IMR-90 (cell line): ENCODE results near the gene EDN2. TPM values are rescaled to one million over a fixed set of nuclear protein-coding genes. Genes with fewer than 3 reads are reported as not detected.
A peak's percentile ranks its signal among the peaks of the same experiment; 100 is the strongest.

Experiments used
- ATAC-seq: fragments of 200-7000 bp; cut with Tn5 transposase; 2 replicates; pipeline ENCODE4 v1.9.1; 2020; ENCODE audit warnings: low read depth, mild to moderate bottlenecking, moderate library complexity
- BruUV-seq: library from RNA; stranded (reverse); fragments of 400-500 nt; replicated peaks from 2 replicates; lab custom pipeline; 2021; lab: Mats Ljungman, UMichigan
- CTCF ChIA-PET: fragments of 300-600 bp; formaldehyde crosslinking; extraction: SDS; loops from one replicate; lab custom pipeline; 2021; ENCODE audit warnings: antibody characterized with exemption; lab: Yijun Ruan, JAX
- POLR2A ChIA-PET: fragments of 300-600 bp; sonication (Branson Sonifier 250); formaldehyde crosslinking; loops from one replicate; lab custom pipeline; 2022; ENCODE audit warnings: antibody characterized with exemption; ENCODE audit not compliant: unreplicated experiment; lab: Charles Lee
- DNase-seq: peaks from one replicate; pipeline ENCODE4 v3.0.0; 2013
- H2AFZ ChIP-seq: replicated peaks from 2 replicates; pipeline ENCODE3; 2013; ENCODE audit warnings: low read length, mild to moderate bottlenecking; ENCODE audit not compliant: poor library complexity
- H2AK5ac ChIP-seq: 2 replicates; pipeline ENCODE4 v1.6.1; 2013; ENCODE audit warnings: low read depth, low read length, inconsistent platforms
- H2AK9ac ChIP-seq: replicated peaks from 2 replicates; pipeline ENCODE3; 2013; ENCODE audit warnings: mild to moderate bottlenecking, low read depth, low read length, moderate library complexity; ENCODE audit not compliant: poor library complexity
- H2BK120ac ChIP-seq: 2 replicates; pipeline ENCODE4 v1.6.1; 2013; ENCODE audit warnings: low read depth, low read length, inconsistent platforms
- H2BK15ac ChIP-seq: 3 replicates; pipeline ENCODE4 v1.6.1; 2013; ENCODE audit warnings: low read depth, low read length, inconsistent platforms
- H2BK20ac ChIP-seq: 2 replicates; pipeline ENCODE4 v1.6.1; 2013; ENCODE audit warnings: low read depth, mild to moderate bottlenecking, inconsistent platforms, low read length, moderate library complexity
- H2BK5ac ChIP-seq: 2 replicates; pipeline ENCODE4 v1.6.1; 2013; ENCODE audit warnings: mild to moderate bottlenecking, low read depth, low read length, inconsistent platforms; ENCODE audit not compliant: poor library complexity, severe bottlenecking
- H3K14ac ChIP-seq: replicated peaks from 2 replicates; pipeline ENCODE4 v1.6.1; 2013; ENCODE audit warnings: low read depth, low read length, inconsistent platforms
- H3K18ac ChIP-seq: 2 replicates; pipeline ENCODE4 v1.6.1; 2013; ENCODE audit warnings: low read depth, low read length, control low read depth
- H3K23ac ChIP-seq: 2 replicates; pipeline ENCODE4 v1.6.1; 2013; ENCODE audit warnings: low read depth, low read length, inconsistent platforms
- H3K27ac ChIP-seq: 2 replicates; pipeline ENCODE4 v1.5.1; 2013; ENCODE audit warnings: mild to moderate bottlenecking, control low read depth, low read length; ENCODE audit not compliant: insufficient read depth
- H3K27me3 ChIP-seq: 2 replicates; pipeline ENCODE4 v1.6.1; 2013; ENCODE audit warnings: low read length; ENCODE audit not compliant: control insufficient read depth, insufficient read depth
- H3K36me3 ChIP-seq: 2 replicates; pipeline ENCODE4 v1.6.1; 2013; ENCODE audit warnings: low read length, mixed read lengths; ENCODE audit not compliant: control insufficient read depth, insufficient read depth
- H3K4ac ChIP-seq: 2 replicates; pipeline ENCODE4 v1.6.1; 2013; ENCODE audit warnings: low read depth, low read length, inconsistent platforms
- H3K4me1 ChIP-seq: 2 replicates; pipeline ENCODE4 v1.6.1; 2013; ENCODE audit warnings: low read length, mixed read lengths; ENCODE audit not compliant: control insufficient read depth, insufficient read depth
- H3K4me2 ChIP-seq: 2 replicates; pipeline ENCODE4 v1.6.1; 2013; ENCODE audit warnings: low read depth, mild to moderate bottlenecking, control low read depth, low read length, moderate library complexity
- H3K4me3 ChIP-seq: 2 replicates; pipeline ENCODE4 v1.5.1; 2013; ENCODE audit warnings: low read depth, mild to moderate bottlenecking, control low read depth, low read length, moderate library complexity; ENCODE audit not compliant: insufficient read depth
- H3K56ac ChIP-seq: 2 replicates; pipeline ENCODE4 v1.6.1; 2013; ENCODE audit warnings: low read length, inconsistent platforms; ENCODE audit not compliant: insufficient read depth; ENCODE audit errors: extremely low read depth
- H3K79me1 ChIP-seq, 2 experiments: 2 replicates each; pipeline ENCODE4 v1.6.1; 2013; ENCODE audit warnings: low read length in 2 of 2, inconsistent platforms in 1 of 2, low read depth in 1 of 2
- H3K9ac ChIP-seq: 2 replicates; pipeline ENCODE4 v1.6.1; 2013; ENCODE audit warnings: low read depth, low read length, control low read depth
- H3K9me1 ChIP-seq: 2 replicates; pipeline ENCODE4 v1.6.1; 2013; ENCODE audit warnings: low read length, inconsistent platforms; ENCODE audit not compliant: insufficient read depth
- H3K9me3 ChIP-seq: 2 replicates; pipeline ENCODE4 v1.6.1; 2013; ENCODE audit warnings: low read length; ENCODE audit not compliant: control insufficient read depth, insufficient read depth
- H4K20me1 ChIP-seq: 2 replicates; pipeline ENCODE4 v1.6.1; 2013; ENCODE audit warnings: low read length, inconsistent platforms; ENCODE audit not compliant: insufficient read depth
- H4K5ac ChIP-seq: 2 replicates; pipeline ENCODE4 v1.6.1; 2013; ENCODE audit warnings: mild to moderate bottlenecking, low read depth, low read length, control low read depth
- H4K8ac ChIP-seq, 2 experiments: 2 replicates each; pipeline ENCODE4 v1.6.1; 2013; ENCODE audit warnings: low read depth in 2 of 2, low read length in 2 of 2, control low read depth in 1 of 2, inconsistent platforms in 1 of 2
- H4K91ac ChIP-seq: 2 replicates; pipeline ENCODE4 v1.6.1; 2013; ENCODE audit warnings: low read depth, low read length, inconsistent platforms; ENCODE audit not compliant: insufficient read depth
- MXI1 ChIP-seq: IDR thresholded peaks from 2 replicates; pipeline ENCODE4 v1.6.1; 2012; ENCODE audit warnings: low read depth, mild to moderate bottlenecking, low read length, moderate library complexity, borderline replicate concordance
- WGBS, 2 experiments: methylation state at CpG; one replicate each; pipeline versions ENCODE4 v1.1.5 to v1.1.7; 2013; ENCODE audit warnings: missing lambda C conversion rate in 2 of 2; ENCODE audit not compliant: insufficient read length in 1 of 2; ENCODE audit errors: extremely low coverage in 2 of 2; 5-methylcytosine and 5-hydroxymethylcytosine counted together
- dilution Hi-C: fragments of 300-500 bp; cut with HindIII; formaldehyde crosslinking; loops from one replicate; pipeline ENCODE4 v1.14.3; 2018; ENCODE audit warnings: low sequenced_read_pairs; ENCODE audit not compliant: unreplicated experiment
- in situ Hi-C: fragments of 300-500 bp; cut with MboI; formaldehyde crosslinking; loops from 3 replicates; pipeline ENCODE4 v1.14.3; 2019; ENCODE audit warnings: low sequenced_read_pairs, inconsistent platforms, mixed read lengths
- intact Hi-C: fragments of 100-400 bp; cut with micrococcal nuclease; formaldehyde crosslinking; loops from 2 replicates; pipeline ENCODE4 v1.10.0; 2022
- polyA plus RNA-seq, 3 experiments: library from polyadenylated mRNA; depleted of rRNA; stranded (reverse); fragments of >200 nt; gene quantifications; 2 replicates each; pipeline ENCODE4 v1.2.3, GENCODE V29; 2012; ENCODE audit warnings: low replicate concordance in 1 of 3
- total RNA-seq: library from RNA; depleted of rRNA; stranded (reverse); fragments of >200 nt; gene quantifications from 2 replicates; pipeline ENCODE4 v1.2.3, GENCODE V29; 2012

The EDN2 gene
- total and polyA plus RNA-seq, 2 of the 4 experiments (the other 2 are of a cell fraction) = 0.27 TPM; not detected in 1

DNA sequence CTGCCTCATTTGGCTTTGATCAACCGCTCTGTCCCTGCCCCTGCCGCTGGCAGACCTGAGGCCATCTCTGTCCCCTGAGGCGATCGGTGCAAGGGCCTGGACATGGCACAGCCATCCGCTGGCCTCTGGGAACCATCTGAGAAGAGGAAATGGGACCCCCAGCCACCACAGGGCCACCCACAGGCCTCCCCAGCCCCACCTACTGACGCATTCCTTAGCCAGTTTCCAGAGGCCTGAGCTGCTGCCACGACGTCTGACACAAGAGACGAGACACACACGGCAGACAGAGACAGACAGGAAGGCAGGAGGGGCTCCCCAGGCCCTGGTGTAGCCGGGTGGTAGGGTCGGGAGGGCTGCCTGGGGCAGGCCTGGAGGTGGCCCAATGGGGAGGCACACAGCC, 37.3 kb upstream of the EDN2 start:
- Histone ChIP-seq H2BK5ac (no peak overlapping the region), H3K4me2 (no peak overlapping the region), H3K9me3 (no peaks in the 10 kb centered on the region), H2AFZ (peak overlapping the region; percentile 63), H2BK15ac (no peak overlapping the region), H3K14ac (no peak overlapping the region), H3K9ac (no peak overlapping the region), H3K36me3 (no peaks in the 10 kb centered on the region), H2BK20ac (no peak overlapping the region), H3K27ac (no peak overlapping the region), H3K56ac (no peak overlapping the region), H2BK120ac (no peak overlapping the region), H2AK5ac (no peak overlapping the region), H4K91ac (no peak overlapping the region), H3K27me3 (no peaks in the 10 kb centered on the region), H3K9me1 (0 out of 2 replicates have a peak, but pooled peaks cover 3% of the 10 kb centered on the region), H3K23ac (no peak overlapping the region), H3K4ac (no peak overlapping the region), H3K18ac (no peak overlapping the region), H2AK9ac (no peak overlapping the region), H4K5ac (no peak overlapping the region), H3K4me3 (no peak overlapping the region), H3K4me1 (no peaks in the 10 kb centered on the region), H4K20me1 (no peaks in the 10 kb centered on the region), H3K79me1 (no peaks in the 10 kb centered on the region), H4K8ac (no peak overlapping the region)
- DNase-seq = no peak
- CTCF ChIA-PET = no interaction called here
- POLR2A ChIA-PET = no interaction called here
- no TSS peak for BruUV-seq
- no peak for TF ChIP-seq MXI1
- dilution Hi-C loops = no loop called here
- no peak for ATAC-seq
- intact Hi-C loops = no loop called here
- in situ Hi-C loops = no loop called here
- WGBS, 2 experiments = 32% methylated on average over 6 of the region's 12 CpGs; no CpG with 5 or more reads in 1 of the 2 experiments
